Sigmoid colon (tissue), 7 donors: ENCODE data around the gene BLCAP. TPM values are rescaled to one million over a fixed set of nuclear protein-coding genes. Genes with fewer than 3 reads are reported as not detected.
A peak's percentile ranks its signal among the peaks of the same experiment; 100 is the strongest.

Source experiments
- DNase-seq: peaks from one replicate; pipeline ENCODE4 v3.0.0-alpha.2; 2019
- H3K27ac ChIP-seq, 4 donors: fragments of 200-600 bp; sonication (generic); one replicate each; pipeline ENCODE4 v1.5.1; 2016 to 2019; ENCODE audit warnings: mild to moderate bottlenecking in 1 of 4
- H3K27me3 ChIP-seq, 3 donors: fragments of 200-600 bp; sonication (generic); one replicate each; pipeline ENCODE4 v1.5.1; 2019; ENCODE audit warnings: mild to moderate bottlenecking in 1 of 3
- H3K36me3 ChIP-seq, 4 donors: fragments of 200-600 bp; sonication (generic); one replicate each; pipeline ENCODE4 v1.5.1; 2016 to 2019
- H3K4me1 ChIP-seq, 4 donors: fragments of 200-600 bp; sonication (generic); one replicate each; pipeline ENCODE4 v1.5.1; 2017 to 2019
- H3K4me3 ChIP-seq, 4 donors: fragments of 200-600 bp; sonication (generic); one replicate each; pipeline ENCODE4 v1.5.1; 2017 to 2019; ENCODE audit warnings: mild to moderate bottlenecking in 2 of 4, moderate library complexity in 1 of 4
- H3K9me3 ChIP-seq, 4 donors: fragments of 200-600 bp in 3 of 4; sonication (generic) in 3 of 4; one replicate each; pipeline versions ENCODE4 v1.5.1 to v1.6.1; 2013 to 2019
- CTCF ChIP-seq, 4 experiments: fragments of 450-650 bp in 3 of 4; fragments of 200-600 bp in 1 of 4; IDR thresholded peaks; one replicate each; pipeline ENCODE4 v1.5.1; 2016 to 2019; ENCODE audit warnings: antibody characterized with exemption in 4 of 4, mild to moderate bottlenecking in 3 of 4, moderate library complexity in 2 of 4
- EP300 ChIP-seq, 4 donors: sonication (generic); formaldehyde crosslinking; IDR thresholded peaks; one replicate each; pipeline ENCODE4 v1.6.1; 2017; ENCODE audit warnings: antibody characterized with exemption in 4 of 4
- POLR2A ChIP-seq, 2 donors: fragments of 450-650 bp; IDR thresholded peaks; one replicate each; pipeline ENCODE4 v1.6.1; 2016; ENCODE audit warnings: antibody characterized with exemption in 2 of 2, mild to moderate bottlenecking in 2 of 2, moderate library complexity in 2 of 2
- POLR2AphosphoS5 ChIP-seq, 4 donors: sonication (generic); formaldehyde crosslinking; IDR thresholded peaks; one replicate each; pipeline ENCODE4 v1.6.1; 2017; ENCODE audit warnings: antibody characterized with exemption in 4 of 4
- WGBS, 2 donors: extraction: QIAGEN DNeasy Blood & Tissue Kit; methylation state at CpG; one replicate each; pipeline ENCODE4 v1.1.7; 2013; 5-methylcytosine and 5-hydroxymethylcytosine counted together
- intact Hi-C: fragments of 100-400 bp; cut with DNase I; formaldehyde crosslinking; loops from one replicate; pipeline ENCODE4 v1.15.1; 2023
- polyA plus RNA-seq, 3 donors: library from polyadenylated mRNA; stranded (reverse); fragments of 200-250 nt; gene quantifications; one replicate each; pipeline ENCODE4 v1.2.3, GENCODE V29; 2013
- total RNA-seq, 4 donors: library from RNA; depleted of rRNA; stranded (reverse); fragments of >200 nt; gene quantifications; one replicate each; pipeline ENCODE4 v1.1.0, GENCODE V29; 2016
- donor health status: healthy with polysubstance abuse.
- donor health status: Bipolar disorder and iron deficiency.
- donor health status: healthy.

Gene BLCAP
- total and polyA plus RNA-seq, 7 donors = 40.2 to 68.7 (median 56.5) TPM

GRCh38 chr20:37573626-37574198, 46.0 kb upstream of the BLCAP start:
- intact Hi-C loops = no loop called here
- no peak for TF ChIP-seq POLR2AphosphoS5 (IDR thresholded peaks at IDR 0.05)
- no peak for TF ChIP-seq CTCF (IDR thresholded peaks at IDR 0.05)
- no peak for TF ChIP-seq POLR2A (IDR thresholded peaks at IDR 0.05)
- 75 to 86% methylated on average over 9 of the region's 9 CpGs for WGBS, 2 donors
- Histone ChIP-seq H3K36me3 (no peaks in the 10 kb centered on the region), H3K4me3 (no peak overlapping the region), H3K9me3 (no peaks in the 10 kb centered on the region), H3K27me3 (peaks cover 0 to 30% (median 0%) of the 10 kb centered on the region in 3 donors), H3K4me1 (no peaks in the 10 kb centered on the region), H3K27ac (no peak overlapping the region)
- peak; percentile 44 for DNase-seq

GRCh38 chr20:37571033-37571432, 43.4 kb upstream of the BLCAP start:
- H3K27me3 ChIP-seq = peaks cover 0 to 56% (median 0%) of the 10 kb centered on the region in 3 donors
- H3K27ac ChIP-seq = no peak overlapping the region
- no peaks in the 10 kb centered on the region for H3K4me1 ChIP-seq
- TF ChIP-seq POLR2AphosphoS5 (IDR thresholded peaks at IDR 0.05) (no peak), POLR2A (IDR thresholded peaks at IDR 0.05) (no peak), CTCF (IDR thresholded peaks at IDR 0.05) (no peak), EP300 (IDR thresholded peaks at IDR 0.05) (no peak)
- no peak overlapping the region for H3K4me3 ChIP-seq
- no peaks in the 10 kb centered on the region for H3K36me3 ChIP-seq
- DNase-seq = no peak
- 75 to 77% methylated on average over 6 of the region's 6 CpGs for WGBS, 2 donors
- no peaks in the 10 kb centered on the region for H3K9me3 ChIP-seq
- intact Hi-C loops = no loop called here

- DNase-seq = no peak
- Histone ChIP-seq H3K4me1 (no peaks in the 10 kb centered on the region), H3K9me3 (no peaks in the 10 kb centered on the region), H3K36me3 (no peaks in the 10 kb centered on the region), H3K27ac (no peak overlapping the region), H3K27me3 (peaks cover 0 to 62% (median 3%) of the 10 kb centered on the region in 3 donors), H3K4me3 (no peak overlapping the region)
- 90 to 93% methylated on average over 1 of the region's 1 CpG for WGBS, 2 donors
- intact Hi-C loops = no loop called here
- TF ChIP-seq CTCF (IDR thresholded peaks at IDR 0.05) = no peak
Observed at GRCh38 chr20:37570419-37570818, 42.7 kb upstream of the BLCAP start.

GRCh38 chr20:37567671-37568588, 40.3 kb upstream of the BLCAP start:
- 4 to 7% methylated on average over 13 of the region's 13 CpGs for WGBS, 2 donors
- H3K27ac ChIP-seq = no peak overlapping the region
- no peaks in the 10 kb centered on the region for H3K9me3 ChIP-seq
- no peaks in the 10 kb centered on the region for H3K36me3 ChIP-seq
- no peak for DNase-seq
- H3K4me3 ChIP-seq = no peak overlapping the region
- TF ChIP-seq POLR2A (IDR thresholded peaks at IDR 0.05) (no peak), POLR2AphosphoS5 (IDR thresholded peaks at IDR 0.05) (no peak), EP300 (IDR thresholded peaks at IDR 0.05) (no peak), CTCF (IDR thresholded peaks at IDR 0.05) (no peak)
- peaks cover 0 to 80% (median 28%) of the 10 kb centered on the region in 3 donors for H3K27me3 ChIP-seq
- H3K4me1 ChIP-seq = peaks cover 0 to 6% (median 0%) of the 10 kb centered on the region in 4 donors
- intact Hi-C loops = loop anchor here (5.0 kb wide), 1 partner anchor 654 kb away; no protein-coding TSS in a partner anchor
